Suprapubic skin (tissue), 4 donors: ENCODE measurements around the gene S100B. TPM values are rescaled to one million over a fixed set of nuclear protein-coding genes. Genes with fewer than 3 reads are reported as not detected.
A peak's percentile ranks its signal among the peaks of the same experiment; 100 is the strongest.

Experiments
- DNase-seq, 2 donors: peaks; one replicate each; pipeline ENCODE4 v3.0.0-alpha.2; 2019; ENCODE audit warnings: low spot score in 2 of 2
- H3K27ac ChIP-seq: fragments of 200-600 bp; sonication (generic); one replicate; pipeline ENCODE4 v1.5.1; 2019
- H3K27me3 ChIP-seq: fragments of 200-600 bp; sonication (generic); one replicate; pipeline ENCODE4 v1.5.1; 2019
- H3K36me3 ChIP-seq: fragments of 200-600 bp; sonication (generic); one replicate; pipeline ENCODE4 v1.5.1; 2019
- H3K4me1 ChIP-seq: fragments of 200-600 bp; sonication (generic); one replicate; pipeline ENCODE4 v1.5.1; 2019
- H3K4me3 ChIP-seq: fragments of 200-600 bp; sonication (generic); one replicate; pipeline ENCODE4 v1.5.1; 2019; ENCODE audit warnings: mild to moderate bottlenecking
- H3K9me3 ChIP-seq: fragments of 200-600 bp; sonication (generic); one replicate; pipeline ENCODE4 v1.5.1; 2019
- CTCF ChIP-seq, 2 donors: fragments of 200-600 bp in 1 of 2; fragments of 450-650 bp in 1 of 2; sonication (generic) in 1 of 2; IDR thresholded peaks; one replicate each; pipeline ENCODE4 v1.5.1; 2016 to 2019; ENCODE audit warnings: antibody characterized with exemption in 2 of 2, mild to moderate bottlenecking in 1 of 2, moderate library complexity in 1 of 2
- EP300 ChIP-seq: sonication (generic); formaldehyde crosslinking; IDR thresholded peaks from one replicate; pipeline ENCODE4 v1.6.1; 2017; ENCODE audit warnings: antibody characterized with exemption
- POLR2A ChIP-seq, 2 donors: fragments of 450-650 bp; IDR thresholded peaks; one replicate each; pipeline ENCODE4 v1.6.1; 2017; ENCODE audit warnings: antibody characterized with exemption in 2 of 2, mild to moderate bottlenecking in 2 of 2, moderate library complexity in 2 of 2
- POLR2AphosphoS5 ChIP-seq, 3 donors: sonication (generic); formaldehyde crosslinking; IDR thresholded peaks; one replicate each; pipeline ENCODE4 v1.6.1; 2017; ENCODE audit warnings: antibody characterized with exemption in 3 of 3
- WGBS: methylation state at CpG from one replicate; pipeline ENCODE4 v1.1.5; 2018; 5-methylcytosine and 5-hydroxymethylcytosine counted together
- total RNA-seq, 4 donors: library from RNA; depleted of rRNA; stranded (reverse); fragments of >200 nt; gene quantifications; one replicate each; pipeline ENCODE4 v1.1.0, GENCODE V29; 2016

Gene S100B
- total RNA-seq, 4 donors from 2014 or later = 11.4 to 16.5 (median 14.2) TPM

- H3K9me3 ChIP-seq = no peaks in the 10 kb centered on the region
- H3K36me3 ChIP-seq = no peaks in the 10 kb centered on the region
- no peak overlapping the region for H3K4me3 ChIP-seq
- no peak overlapping the region for H3K27ac ChIP-seq
- no peak for DNase-seq
- TF ChIP-seq POLR2A (IDR thresholded peaks at IDR 0.05) = no peak
- TF ChIP-seq POLR2AphosphoS5 (IDR thresholded peaks at IDR 0.05) = no peak
- TF ChIP-seq CTCF (IDR thresholded peaks at IDR 0.05) = no peak
- TF ChIP-seq EP300 = no peak
- no peaks in the 10 kb centered on the region for H3K27me3 ChIP-seq
- 89% methylated on average over 2 of the region's 2 CpGs for WGBS
- peaks cover 8% of the 10 kb centered on the region for H3K4me1 ChIP-seq
Measured at GRCh38 chr21:46607636-46608035, 2.8 kb upstream of the S100B start.

- Histone ChIP-seq H3K36me3 (no peaks in the 10 kb centered on the region), H3K4me1 (peaks cover 8% of the 10 kb centered on the region), H3K4me3 (no peak overlapping the region), H3K27me3 (no peaks in the 10 kb centered on the region), H3K27ac (peak overlapping the region; percentile 3), H3K9me3 (no peaks in the 10 kb centered on the region)
- 70% methylated on average over 3 of the region's 7 CpGs for WGBS
- peak in 1 of 2 donors; percentile 37 for DNase-seq
- TF ChIP-seq POLR2A (IDR thresholded peaks at IDR 0.05) = no peak
- no peak for TF ChIP-seq EP300
- TF ChIP-seq POLR2AphosphoS5 (IDR thresholded peaks at IDR 0.05) = no peak
- no peak for TF ChIP-seq CTCF (IDR thresholded peaks at IDR 0.05)
Measured at GRCh38 chr21:46606427-46606813, 1.5 kb upstream of the S100B start.

GRCh38 chr21:46605767-46606426, 1.0 kb upstream of the S100B start:
- DNase-seq = peak in 1 of 2 donors; percentile 55
- Histone ChIP-seq H3K4me1 (peaks cover 8% of the 10 kb centered on the region), H3K4me3 (no peak overlapping the region), H3K27ac (peak overlapping the region; percentile 53), H3K27me3 (no peaks in the 10 kb centered on the region), H3K36me3 (no peaks in the 10 kb centered on the region), H3K9me3 (no peaks in the 10 kb centered on the region)
- WGBS = 66% methylated on average over 13 of the region's 14 CpGs
- TF ChIP-seq POLR2AphosphoS5 (IDR thresholded peaks at IDR 0.05) (no peak), POLR2A (IDR thresholded peaks at IDR 0.05) (no peak), EP300 (no peak), CTCF (IDR thresholded peaks at IDR 0.05) (no peak)

- H3K9me3 ChIP-seq = no peaks in the 10 kb centered on the region
- no peak overlapping the region for H3K4me3 ChIP-seq
- no peaks in the 10 kb centered on the region for H3K27me3 ChIP-seq
- WGBS = 77% methylated on average over 9 of the region's 9 CpGs
- no peak for DNase-seq
- H3K27ac ChIP-seq = no peak overlapping the region
- peaks cover 8% of the 10 kb centered on the region for H3K4me1 ChIP-seq
- TF ChIP-seq POLR2AphosphoS5 (IDR thresholded peaks at IDR 0.05) (no peak), CTCF (IDR thresholded peaks at IDR 0.05) (no peak), EP300 (no peak), POLR2A (IDR thresholded peaks at IDR 0.05) (no peak)
- H3K36me3 ChIP-seq = no peaks in the 10 kb centered on the region
Measured at GRCh38 chr21:46604329-46604974, 430 bp downstream of the S100B start.

- H3K36me3 ChIP-seq = no peaks in the 10 kb centered on the region
- peaks cover 14% of the 10 kb centered on the region for H3K4me1 ChIP-seq
- WGBS = 29% methylated on average over 6 of the region's 9 CpGs
- no peak for DNase-seq
- no peak overlapping the region for H3K27ac ChIP-seq
- no peak overlapping the region for H3K4me3 ChIP-seq
- TF ChIP-seq POLR2A (IDR thresholded peaks at IDR 0.05) (no peak), POLR2AphosphoS5 (IDR thresholded peaks at IDR 0.05) (no peak), EP300 (no peak), CTCF (IDR thresholded peaks at IDR 0.05) (no peak)
- no peaks in the 10 kb centered on the region for H3K27me3 ChIP-seq
- H3K9me3 ChIP-seq = no peaks in the 10 kb centered on the region
Measured at GRCh38 chr21:46603228-46603627, 1.7 kb downstream of the S100B start.
